GM12878 (cell line): Measurements from ENCODE around the gene RAB23.

ENCODE experiments used
- ASH2L ChIP-seq: fragments of 300-600, 200-600 bp; sonication (generic); IDR thresholded peaks from 2 replicates; pipeline ENCODE4 v1.6.1; 2017; ENCODE audit warnings: low read depth, mild to moderate bottlenecking, borderline replicate concordance
- EGR1 ChIP-seq, 2 experiments: IDR thresholded peaks; 1 replicate in 1 of 2; 2 replicates in 1 of 2; pipeline ENCODE4 v1.6.1; 2011 to 2012; ENCODE audit warnings: low read depth in 2 of 2, low read length in 2 of 2, borderline replicate concordance in 1 of 2, mild to moderate bottlenecking in 1 of 2, moderate library complexity in 1 of 2
- MEF2B ChIP-seq: fragments of 450-650 bp; IDR thresholded peaks from 2 replicates; pipeline ENCODE4 v1.6.1; 2018; ENCODE audit warnings: mild to moderate bottlenecking, moderate library complexity; ENCODE audit not compliant: partially characterized antibody, poor library complexity, severe bottlenecking
- MYC ChIP-seq: IDR thresholded peaks from 2 replicates; pipeline ENCODE4 v1.6.1; 2011; ENCODE audit warnings: mild to moderate bottlenecking, low read length, moderate library complexity, inconsistent platforms; ENCODE audit not compliant: insufficient read depth, insufficient replicate concordance, insufficient read length, severe bottlenecking
- POLR2A ChIP-seq: IDR thresholded peaks from 2 replicates; pipeline ENCODE4 v1.6.1; 2011; ENCODE audit warnings: low read depth, mild to moderate bottlenecking, low read length
- POLR2AphosphoS5 ChIP-seq: IDR thresholded peaks from 2 replicates; pipeline ENCODE4 v1.6.1; 2011; ENCODE audit warnings: mild to moderate bottlenecking, low read length, inconsistent platforms
- TF ChIP-seq, protein P1 (sequence below), 3 experiments: IDR thresholded peaks in 2 of 3; conservative IDR thresholded peaks in 1 of 3; 2 replicates each; pipeline ENCODE4 v1.5.1; 2011; ENCODE audit warnings: low read depth in 3 of 3, low read length in 3 of 3, mild to moderate bottlenecking in 3 of 3, control low read depth in 2 of 3, moderate library complexity in 2 of 3, inconsistent platforms in 1 of 3, mixed read lengths in 1 of 3; ENCODE audit not compliant: control insufficient read depth in 2 of 3, insufficient read depth in 1 of 3; ENCODE audit errors: extremely low read depth in 1 of 3

DNA sequence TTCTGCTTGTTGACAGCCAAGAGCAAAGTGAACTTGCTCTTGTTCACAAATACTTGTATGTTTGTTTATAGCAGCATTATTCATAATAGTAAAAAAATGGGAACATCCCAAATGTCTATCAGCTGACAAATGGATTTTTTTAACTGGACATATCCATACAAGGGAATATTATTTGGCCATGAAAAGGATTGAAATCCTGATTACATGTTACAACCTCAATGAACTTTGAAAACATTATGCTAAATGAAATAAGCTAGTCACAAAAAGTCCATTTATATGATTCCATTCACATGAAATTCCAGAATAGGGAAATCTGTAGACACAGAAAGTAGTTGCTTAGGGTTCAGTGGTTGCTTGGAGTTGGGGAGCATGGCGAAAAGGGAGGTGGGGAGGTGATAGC lies 78.4 kb downstream of the RAB23 start:
- TF ChIP-seq MEF2B (no peak), EGR1 (IDR thresholded peaks at IDR 0.05; ENCODE audit: borderline replicate concordance in 1 of 2, low read depth in 2 of 2, low read length in 2 of 2) (no peak), ASH2L (no peak), MYC (no peak), POLR2AphosphoS5 (no peak), POLR2A (no peak)
- TF ChIP-seq, protein P1, sequence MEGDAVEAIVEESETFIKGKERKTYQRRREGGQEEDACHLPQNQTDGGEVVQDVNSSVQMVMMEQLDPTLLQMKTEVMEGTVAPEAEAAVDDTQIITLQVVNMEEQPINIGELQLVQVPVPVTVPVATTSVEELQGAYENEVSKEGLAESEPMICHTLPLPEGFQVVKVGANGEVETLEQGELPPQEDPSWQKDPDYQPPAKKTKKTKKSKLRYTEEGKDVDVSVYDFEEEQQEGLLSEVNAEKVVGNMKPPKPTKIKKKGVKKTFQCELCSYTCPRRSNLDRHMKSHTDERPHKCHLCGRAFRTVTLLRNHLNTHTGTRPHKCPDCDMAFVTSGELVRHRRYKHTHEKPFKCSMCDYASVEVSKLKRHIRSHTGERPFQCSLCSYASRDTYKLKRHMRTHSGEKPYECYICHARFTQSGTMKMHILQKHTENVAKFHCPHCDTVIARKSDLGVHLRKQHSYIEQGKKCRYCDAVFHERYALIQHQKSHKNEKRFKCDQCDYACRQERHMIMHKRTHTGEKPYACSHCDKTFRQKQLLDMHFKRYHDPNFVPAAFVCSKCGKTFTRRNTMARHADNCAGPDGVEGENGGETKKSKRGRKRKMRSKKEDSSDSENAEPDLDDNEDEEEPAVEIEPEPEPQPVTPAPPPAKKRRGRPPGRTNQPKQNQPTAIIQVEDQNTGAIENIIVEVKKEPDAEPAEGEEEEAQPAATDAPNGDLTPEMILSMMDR (IDR thresholded peaks at IDR 0.05 in 2 of 3, conservative IDR thresholded peaks at IDR 0.05 in 1 of 3; ENCODE audit: control insufficient read depth in 2 of 3, extremely low read depth in 1 of 3, insufficient read depth in 1 of 3, low read depth in 3 of 3, low read length in 3 of 3) = no peak
